Body of pancreas (tissue), 4 donors: ENCODE measurements around the gene JMY.

Source experiments
- POLR2A ChIP-seq, 3 donors: fragments of 450-650 bp; IDR thresholded peaks; one replicate each; pipeline ENCODE4 v1.6.1; 2016; ENCODE audit warnings: antibody characterized with exemption in 3 of 3, mild to moderate bottlenecking in 2 of 3
- TF ChIP-seq, protein P1 (sequence below), 7 experiments: fragments of 450-650 bp in 4 of 7; fragments of 200-600 bp in 3 of 7; sonication (generic) in 3 of 7; IDR thresholded peaks; one replicate each; pipeline ENCODE4 v1.5.1; 2016 to 2019; ENCODE audit warnings: antibody characterized with exemption in 7 of 7

DNA sequence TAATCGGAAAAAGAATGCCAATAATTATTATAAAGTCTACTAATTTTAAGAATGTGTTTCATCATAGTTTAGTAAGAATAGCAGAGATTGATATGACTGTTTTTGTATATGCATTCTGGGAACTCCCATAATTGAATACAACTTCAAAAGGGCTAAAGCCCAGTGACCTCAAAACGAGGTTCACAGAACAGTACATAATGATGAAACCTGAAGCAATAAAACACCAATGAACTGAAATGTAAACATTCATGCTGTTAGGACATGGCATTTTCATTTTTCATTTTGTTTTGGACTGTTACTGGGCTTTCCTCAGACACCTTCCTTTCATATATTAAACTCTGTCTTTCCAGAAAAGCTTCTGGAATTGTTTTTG lies 684 bp upstream of the JMY start:
- TF ChIP-seq, protein P1, sequence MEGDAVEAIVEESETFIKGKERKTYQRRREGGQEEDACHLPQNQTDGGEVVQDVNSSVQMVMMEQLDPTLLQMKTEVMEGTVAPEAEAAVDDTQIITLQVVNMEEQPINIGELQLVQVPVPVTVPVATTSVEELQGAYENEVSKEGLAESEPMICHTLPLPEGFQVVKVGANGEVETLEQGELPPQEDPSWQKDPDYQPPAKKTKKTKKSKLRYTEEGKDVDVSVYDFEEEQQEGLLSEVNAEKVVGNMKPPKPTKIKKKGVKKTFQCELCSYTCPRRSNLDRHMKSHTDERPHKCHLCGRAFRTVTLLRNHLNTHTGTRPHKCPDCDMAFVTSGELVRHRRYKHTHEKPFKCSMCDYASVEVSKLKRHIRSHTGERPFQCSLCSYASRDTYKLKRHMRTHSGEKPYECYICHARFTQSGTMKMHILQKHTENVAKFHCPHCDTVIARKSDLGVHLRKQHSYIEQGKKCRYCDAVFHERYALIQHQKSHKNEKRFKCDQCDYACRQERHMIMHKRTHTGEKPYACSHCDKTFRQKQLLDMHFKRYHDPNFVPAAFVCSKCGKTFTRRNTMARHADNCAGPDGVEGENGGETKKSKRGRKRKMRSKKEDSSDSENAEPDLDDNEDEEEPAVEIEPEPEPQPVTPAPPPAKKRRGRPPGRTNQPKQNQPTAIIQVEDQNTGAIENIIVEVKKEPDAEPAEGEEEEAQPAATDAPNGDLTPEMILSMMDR (IDR thresholded peaks at IDR 0.05): no peak
- no peak for TF ChIP-seq POLR2A (IDR thresholded peaks at IDR 0.05)
